Activated T-cell treated with anti-CD3 and anti-CD28 coated beads, Interleukin-2, amount 50 U/mL, for 72 hours (primary cell): ENCODE results near the gene RBM43. TPM values are rescaled to one million over a fixed set of nuclear protein-coding genes. Genes with fewer than 3 reads are reported as not detected.
"Not testable (repeated sequence)": the region's sequence is repeated elsewhere in the genome, so short reads cannot be mapped to it uniquely, and the experiment has no call there.

ENCODE experiments used
- ATAC-seq, 2 donors: fragments of 150-1000 bp; cut with Tn5 transposase; replicated peaks in 1 of 2; 2 replicates each; pipeline ENCODE4 v1.10.0; 2021; ENCODE audit warnings: moderate library complexity in 2 of 2, mild to moderate bottlenecking in 1 of 2
- DNase-seq, 2 donors: peaks; one replicate each; pipeline ENCODE4 v3.0.0; 2021 to 2022; ENCODE audit warnings: mixed read lengths in 1 of 2
- H3K27ac Mint-ChIP-seq: one replicate; pipeline ENCODE4 v1.8.0; 2022; ENCODE audit warnings: mild to moderate bottlenecking, moderate library complexity, mixed read lengths
- H3K27me3 Mint-ChIP-seq: one replicate; pipeline ENCODE4 v1.8.0; 2022; ENCODE audit warnings: low read depth, mixed read lengths
- H3K36me3 Mint-ChIP-seq, 2 donors: one replicate each; pipeline ENCODE4 v1.8.0; 2022; ENCODE audit warnings: mixed read lengths in 2 of 2, mild to moderate bottlenecking in 1 of 2; ENCODE audit not compliant: insufficient read depth in 2 of 2
- H3K4me1 Mint-ChIP-seq: one replicate; pipeline ENCODE4 v1.8.0; 2022; ENCODE audit warnings: low read depth, mixed read lengths
- H3K4me3 Mint-ChIP-seq, 2 donors: one replicate each; pipeline ENCODE4 v1.8.0; 2022; ENCODE audit warnings: mild to moderate bottlenecking in 2 of 2, mixed read lengths in 2 of 2, moderate library complexity in 2 of 2
- H3K9me3 Mint-ChIP-seq, 2 donors: one replicate each; pipeline ENCODE4 v1.8.0; 2022; ENCODE audit warnings: mixed read lengths in 2 of 2
- total RNA-seq, 2 donors: library from RNA; stranded (reverse); gene quantifications; one replicate each; pipeline ENCODE4 v1.2.3, GENCODE V29; 2022

The RBM43 gene
- total RNA-seq, result 1 to 10 TPM; 5.2 to 5.5 TPM

DNA sequence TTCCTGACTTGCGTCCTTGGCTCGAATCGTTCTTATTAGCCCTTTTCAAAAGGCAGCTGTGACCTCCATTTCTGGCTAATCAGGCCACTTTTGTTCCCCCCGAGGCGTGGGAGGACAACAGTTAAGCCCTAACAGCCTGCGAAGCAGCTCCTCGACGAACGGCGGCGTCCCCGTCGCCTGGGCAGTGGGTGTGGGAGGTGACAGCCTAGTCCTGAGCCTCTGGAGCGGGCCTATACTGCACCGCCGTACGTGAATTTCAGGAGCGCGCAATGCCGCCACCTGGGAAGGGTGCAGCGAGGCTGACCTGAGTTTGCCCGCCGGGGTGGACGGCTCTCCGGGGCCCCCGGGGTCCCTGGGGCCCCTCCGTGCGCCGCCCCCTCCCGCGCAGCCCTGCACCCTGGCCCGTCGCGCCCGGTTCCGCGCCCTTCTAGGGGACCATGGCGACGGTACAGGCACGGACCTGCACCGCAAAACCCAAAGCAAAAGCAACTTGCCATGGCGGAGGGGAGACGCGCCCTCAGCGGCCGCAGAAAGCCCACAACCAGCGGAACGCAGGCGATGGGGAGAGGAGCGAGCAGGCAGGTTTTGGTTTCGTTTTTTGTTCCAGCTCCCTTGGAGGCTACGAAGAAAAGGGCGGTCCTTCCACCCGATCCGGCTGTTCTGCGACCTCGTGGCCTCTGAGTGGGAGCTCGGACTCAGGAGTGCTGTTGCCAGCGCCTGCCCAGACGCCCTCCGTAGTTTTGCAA, at the start of gene RBM43:
TSS of gene RBM43 (minus strand) at position 633 of the 746 bp plus-strand sequence. CDS start at position 497, 136 bp downstream.
- H3K4me1 Mint-ChIP-seq, result peaks cover 21% of the 10 kb centered on the region
- H3K9me3 Mint-ChIP-seq, result no peaks in the 10 kb centered on the region
- ATAC-seq, result peak; percentile 93
- H3K36me3 Mint-ChIP-seq, result peaks cover 0 to 3% of the 10 kb centered on the region in 2 donors
- H3K27ac Mint-ChIP-seq, result peak within 1 kb of the TSS; percentile 99
- peak within 1 kb of the TSS; percentile 95 to 97 for H3K4me3 Mint-ChIP-seq
- DNase-seq, result peak; percentile 78 to 87
- H3K27me3 Mint-ChIP-seq, result peaks cover 6% of the 10 kb centered on the region

DNA sequence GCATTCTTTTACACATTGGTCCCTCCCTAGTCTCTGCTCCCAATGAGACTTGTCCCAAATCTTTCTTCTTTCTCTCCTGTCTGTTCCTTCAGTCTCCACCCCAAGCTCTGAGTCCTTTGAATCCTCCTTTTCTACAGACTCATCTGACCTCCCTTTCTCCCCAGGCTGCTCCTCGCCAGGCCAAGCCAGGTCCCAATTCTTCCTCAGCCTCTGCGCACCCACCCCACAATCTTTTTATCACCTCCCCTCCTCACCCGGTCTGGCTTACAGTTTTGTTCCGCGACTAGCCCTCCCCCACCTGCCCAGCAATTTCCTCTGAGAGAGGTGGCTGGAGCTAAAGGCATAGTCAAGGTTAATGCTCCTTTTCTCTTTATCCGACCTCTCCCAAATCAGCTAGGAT, 48.6 kb upstream of the RBM43 start:
- H3K4me1 Mint-ChIP-seq, H3K36me3 Mint-ChIP-seq, ATAC-seq, H3K4me3 Mint-ChIP-seq, DNase-seq, H3K9me3 Mint-ChIP-seq, H3K27me3 Mint-ChIP-seq, H3K27ac Mint-ChIP-seq: not testable (repeated sequence)

DNA sequence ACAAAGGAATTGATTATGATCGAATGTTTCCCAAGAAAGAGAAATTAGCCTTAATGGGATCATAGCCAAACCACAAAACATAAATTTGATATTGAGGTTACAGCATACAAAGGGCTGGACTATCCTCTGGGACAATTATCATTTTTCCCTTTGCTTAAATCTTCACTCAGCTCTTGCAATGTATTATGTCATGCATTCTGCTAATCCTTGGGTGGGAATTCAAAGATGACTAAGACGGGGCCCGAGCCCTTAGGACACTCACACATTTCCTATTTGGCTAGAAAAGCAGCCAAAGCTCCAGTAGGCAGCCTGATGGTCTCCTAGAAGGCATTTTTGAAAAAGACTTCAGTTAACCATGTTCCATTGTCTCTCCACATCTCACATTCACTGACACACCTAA, 45.0 kb upstream of the RBM43 start:
- Mint-ChIP-seq H3K4me1 (no peaks in the 10 kb centered on the region), H3K27me3 (no peaks in the 10 kb centered on the region), H3K4me3 (no peak overlapping the region), H3K36me3 (no peaks in the 10 kb centered on the region), H3K9me3 (no peaks in the 10 kb centered on the region), H3K27ac (no peak overlapping the region)
- no peak for DNase-seq
- no peak for ATAC-seq

DNA sequence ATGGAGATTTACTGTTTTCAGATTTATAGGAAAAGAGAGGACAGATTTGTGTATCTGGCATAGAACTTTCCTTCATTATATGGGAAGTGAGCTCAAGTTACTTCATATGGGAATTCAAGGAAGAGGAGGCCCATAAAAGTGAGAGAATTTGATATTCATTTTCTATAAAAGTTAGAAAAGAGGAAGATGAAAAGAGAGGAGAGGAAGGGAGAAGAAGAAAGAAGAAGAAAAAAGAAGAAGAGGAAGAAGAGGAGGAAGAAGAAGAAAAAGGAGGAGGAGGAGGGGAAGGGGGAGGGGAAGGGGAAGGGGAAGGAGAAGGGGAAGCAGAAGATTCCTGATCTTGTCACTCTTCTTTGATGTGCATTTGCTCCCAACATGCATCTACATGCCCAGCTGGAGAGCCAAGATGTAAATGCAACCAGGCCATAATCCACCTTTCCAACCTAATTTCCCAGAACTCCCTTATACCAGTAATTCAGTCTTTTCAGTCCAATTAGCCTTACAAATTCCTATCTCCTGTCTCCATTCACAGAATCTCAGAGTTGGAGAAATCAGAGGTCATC, 43.5 kb upstream of the RBM43 start:
- no peak for ATAC-seq

GRCh38 chr2:151302879-151303278, 41.2 kb upstream of the RBM43 start:
- no peak for DNase-seq
- Mint-ChIP-seq H3K36me3 (no peaks in the 10 kb centered on the region), H3K4me3 (no peak overlapping the region), H3K9me3 (no peaks in the 10 kb centered on the region), H3K27me3 (no peaks in the 10 kb centered on the region), H3K4me1 (peaks cover 7% of the 10 kb centered on the region), H3K27ac (no peak overlapping the region)
- no peak for ATAC-seq

More for the DNA sequence above, 43.5 kb upstream of the RBM43 start:
- DNase-seq, result no peak
- Mint-ChIP-seq H3K36me3 (no peaks in the 10 kb centered on the region), H3K4me3 (no peak overlapping the region), H3K9me3 (no peaks in the 10 kb centered on the region), H3K27me3 (no peaks in the 10 kb centered on the region), H3K4me1 (no peaks in the 10 kb centered on the region), H3K27ac (no peak overlapping the region)

DNA sequence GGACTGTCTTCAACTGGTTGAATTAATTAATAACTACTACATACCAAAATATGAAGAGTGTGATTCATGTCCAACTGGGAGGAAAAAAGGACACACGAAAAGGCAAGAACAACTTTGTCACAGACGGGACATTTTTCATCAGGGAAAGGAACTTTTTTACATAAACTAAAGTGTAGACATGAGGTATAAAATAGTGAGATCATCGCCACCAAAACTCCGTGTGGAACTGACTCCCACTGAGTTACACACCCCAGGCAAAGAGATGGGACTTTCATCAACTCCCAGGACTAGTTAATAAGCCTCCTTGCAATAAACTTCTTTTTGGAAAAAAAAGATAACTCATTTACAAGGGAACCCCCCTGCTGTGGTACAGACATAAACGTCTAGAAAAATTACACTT, 40.7 kb upstream of the RBM43 start:
- H3K27ac Mint-ChIP-seq, result no peak overlapping the region
- H3K4me3 Mint-ChIP-seq, result no peak overlapping the region
- no peaks in the 10 kb centered on the region for H3K27me3 Mint-ChIP-seq
- DNase-seq (no peak), ATAC-seq (no peak)
- no peaks in the 10 kb centered on the region for H3K9me3 Mint-ChIP-seq
- H3K4me1 Mint-ChIP-seq, result peaks cover 10% of the 10 kb centered on the region
- H3K36me3 Mint-ChIP-seq, result no peaks in the 10 kb centered on the region

GRCh38 chr2:151299920-151300539, 38.4 kb upstream of the RBM43 start:
- H3K36me3 Mint-ChIP-seq, result no peaks in the 10 kb centered on the region
- DNase-seq, result no peak
- H3K4me1 Mint-ChIP-seq, result peaks cover 10% of the 10 kb centered on the region
- H3K27ac Mint-ChIP-seq, result no peak overlapping the region
- no peak overlapping the region for H3K4me3 Mint-ChIP-seq
- H3K27me3 Mint-ChIP-seq, result no peaks in the 10 kb centered on the region
- H3K9me3 Mint-ChIP-seq, result no peaks in the 10 kb centered on the region
- ATAC-seq, result no peak

GRCh38 chr2:151297882-151298281, 36.2 kb upstream of the RBM43 start:
- Mint-ChIP-seq H3K36me3 (no peaks in the 10 kb centered on the region), H3K27me3 (no peaks in the 10 kb centered on the region), H3K27ac (no peak overlapping the region), H3K4me3 (no peak overlapping the region), H3K4me1 (peaks cover 10% of the 10 kb centered on the region), H3K9me3 (no peaks in the 10 kb centered on the region)
- DNase-seq (no peak), ATAC-seq (no peak)

- not testable (repeated sequence) for H3K9me3 Mint-ChIP-seq, H3K36me3 Mint-ChIP-seq, H3K4me3 Mint-ChIP-seq, H3K27me3 Mint-ChIP-seq, H3K4me1 Mint-ChIP-seq, ATAC-seq, H3K27ac Mint-ChIP-seq, DNase-seq
These were observed 34.3 kb upstream of the RBM43 start for GRCh38 chr2:151295926-151296325.

GRCh38 chr2:151292546-151292945, 30.9 kb upstream of the RBM43 start:
- ATAC-seq, result no peak
- no peak for DNase-seq
- no peak overlapping the region for H3K4me3 Mint-ChIP-seq
- peaks cover 7% of the 10 kb centered on the region for H3K27me3 Mint-ChIP-seq
- H3K36me3 Mint-ChIP-seq, result peaks cover 7 to 8% of the 10 kb centered on the region in 2 donors
- H3K27ac Mint-ChIP-seq, result no peak overlapping the region
- no peaks in the 10 kb centered on the region for H3K9me3 Mint-ChIP-seq
- H3K4me1 Mint-ChIP-seq, result peaks cover 24% of the 10 kb centered on the region

GRCh38 chr2:151292141-151292540, 30.5 kb upstream of the RBM43 start:
- ATAC-seq, result no peak
- H3K27me3 Mint-ChIP-seq, result peaks cover 7% of the 10 kb centered on the region
- H3K27ac Mint-ChIP-seq, result no peak overlapping the region
- H3K36me3 Mint-ChIP-seq, result peaks cover 7 to 8% of the 10 kb centered on the region in 2 donors
- peaks cover 28% of the 10 kb centered on the region for H3K4me1 Mint-ChIP-seq
- no peak overlapping the region for H3K4me3 Mint-ChIP-seq
- no peak for DNase-seq
- no peaks in the 10 kb centered on the region for H3K9me3 Mint-ChIP-seq

GRCh38 chr2:151291224-151291623, 29.6 kb upstream of the RBM43 start:
- Mint-ChIP-seq H3K4me1 (peaks cover 37% of the 10 kb centered on the region), H3K27ac (no peak overlapping the region), H3K27me3 (peaks cover 7% of the 10 kb centered on the region), H3K36me3 (peaks cover 7 to 10% of the 10 kb centered on the region in 2 donors), H3K4me3 (no peak overlapping the region), H3K9me3 (no peaks in the 10 kb centered on the region)
- DNase-seq (no peak), ATAC-seq (no peak)

- Mint-ChIP-seq H3K4me3 (peak overlapping the region; percentile 92 to 99), H3K27ac (peak overlapping the region; percentile 99), H3K27me3 (peaks cover 7% of the 10 kb centered on the region), H3K36me3 (peaks cover 7 to 10% of the 10 kb centered on the region in 2 donors), H3K9me3 (no peaks in the 10 kb centered on the region), H3K4me1 (peaks cover 46% of the 10 kb centered on the region)
- peak; percentile 47 to 59 for ATAC-seq
- peak; percentile 29 to 34 for DNase-seq
These were observed 28.6 kb upstream of the RBM43 start for GRCh38 chr2:151289972-151290866.
